KBM-7 (cell line): Measurements from ENCODE around the gene SCAMP4.

Experiments
- DNase-seq: peaks from one replicate; pipeline ENCODE4 v3.0.0-alpha.2; 2015
- in situ Hi-C: fragments of 300-500 bp; cut with MboI; formaldehyde crosslinking; loops from 2 replicates; pipeline ENCODE4 v1.14.3; 2020; ENCODE audit warnings: low sequenced_read_pairs, low pct_unique_long_range_greater_than_20kb, mixed read lengths

Gene SCAMP4

GRCh38 chr19:1947651-1948209 is 42.5 kb downstream of the SCAMP4 start:
- no peak for DNase-seq
- in situ Hi-C loops, result no loop called here

DNA sequence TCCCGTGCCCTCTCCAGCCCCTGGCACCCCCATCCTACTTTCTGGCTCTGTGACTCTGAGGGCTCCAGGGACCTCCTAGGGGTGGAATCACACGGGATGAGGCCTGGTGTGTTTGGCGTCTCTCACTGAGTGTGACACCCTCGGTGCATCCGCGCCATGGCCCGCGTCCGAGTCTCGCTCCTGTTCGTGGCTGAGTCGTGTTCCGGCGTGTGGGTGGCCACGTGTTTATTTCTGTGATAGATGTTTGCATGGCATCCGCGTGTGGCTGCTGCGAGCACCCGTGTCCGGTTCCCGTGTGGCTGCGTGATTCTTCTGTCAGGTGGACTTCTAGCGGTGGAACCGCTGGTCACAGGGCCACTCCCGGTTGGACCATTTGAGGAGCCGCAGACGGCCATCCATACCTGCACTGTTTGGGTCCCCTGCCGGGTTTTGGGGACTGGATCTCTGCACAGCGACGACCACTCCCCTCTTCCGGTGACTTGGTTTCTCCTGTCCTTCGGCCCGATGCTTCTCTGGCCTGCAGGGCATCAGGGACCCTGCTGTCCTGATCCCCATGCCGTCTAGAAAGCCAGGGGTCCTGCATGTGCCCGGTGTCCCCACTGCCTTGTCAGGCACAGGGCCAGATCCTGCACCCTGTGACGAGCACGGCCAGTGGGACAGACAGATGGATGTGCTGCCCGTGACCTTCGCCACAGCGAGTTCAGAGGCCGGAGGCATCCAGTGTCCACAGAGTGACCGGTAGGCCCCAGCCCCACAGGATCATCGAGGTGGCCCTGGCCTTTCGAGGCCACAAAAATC is 44.3 kb downstream of the SCAMP4 start:
- DNase-seq, result no peak
- in situ Hi-C loops, result no loop called here

- no peak for DNase-seq
- in situ Hi-C loops, result no loop called here
These were observed 45.4 kb downstream of the SCAMP4 start for GRCh38 chr19:1950640-1951039.

DNA sequence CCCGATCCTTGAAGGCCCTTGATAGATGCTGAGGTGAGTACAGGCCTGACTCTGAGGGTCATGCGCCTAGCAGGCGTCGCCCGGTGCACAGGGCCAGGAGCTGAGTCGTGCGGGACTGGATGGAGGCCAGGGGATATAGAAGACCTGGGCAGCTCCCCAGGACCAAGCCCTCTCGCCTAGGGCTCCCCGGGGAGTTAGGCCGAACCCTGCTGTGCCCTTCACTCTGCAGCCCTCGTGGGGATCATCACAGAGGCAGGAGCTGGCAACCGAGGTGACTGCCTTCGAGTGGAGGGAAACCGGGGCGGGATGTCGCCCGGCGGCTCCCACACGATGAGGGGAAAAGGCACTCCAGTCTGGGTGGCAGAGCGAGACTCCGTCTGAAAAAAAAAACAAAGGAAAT is 47.4 kb downstream of the SCAMP4 start:
- no peak for DNase-seq
- in situ Hi-C loops, result no loop called here

GRCh38 chr19:1953037-1953436 is 47.8 kb downstream of the SCAMP4 start:
- no peak for DNase-seq
- in situ Hi-C loops, result no loop called here

GRCh38 chr19:1953441-1954094 is 48.4 kb downstream of the SCAMP4 start:
- no peak for DNase-seq
- in situ Hi-C loops, result no loop called here

- no peak for DNase-seq
- in situ Hi-C loops, result no loop called here
These were observed 49.3 kb downstream of the SCAMP4 start for GRCh38 chr19:1954532-1954933.

- DNase-seq, result no peak
- in situ Hi-C loops, result no loop called here
These were observed 50.2 kb downstream of the SCAMP4 start for GRCh38 chr19:1955171-1956121.

DNA sequence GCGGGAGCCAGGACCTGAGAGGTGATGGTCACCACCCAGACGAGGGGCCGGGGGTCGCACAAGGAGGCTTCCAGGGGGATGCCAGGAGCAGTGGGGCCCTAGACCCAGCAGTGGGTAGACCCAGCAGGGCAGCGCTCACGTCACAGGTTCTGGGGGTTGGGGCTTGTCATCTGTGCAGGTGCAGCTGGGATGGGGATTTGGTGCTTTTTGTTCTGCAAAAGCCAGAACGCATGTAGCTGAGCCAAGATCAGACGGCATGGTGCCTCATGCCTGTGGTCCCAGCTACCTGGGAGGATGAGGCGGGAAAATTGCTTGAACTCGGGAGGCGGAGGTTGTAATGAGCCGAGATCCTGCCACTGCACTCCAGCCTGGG is 50.9 kb downstream of the SCAMP4 start:
- DNase-seq, result no peak
- in situ Hi-C loops, result no loop called here

- no peak for DNase-seq
- in situ Hi-C loops, result no loop called here
These were observed 51.8 kb downstream of the SCAMP4 start for GRCh38 chr19:1956868-1957492.

GRCh38 chr19:1957562-1958248 is 52.5 kb downstream of the SCAMP4 start:
- no peak for DNase-seq
- in situ Hi-C loops, result no loop called here

GRCh38 chr19:1959928-1960589 is 54.9 kb downstream of the SCAMP4 start:
- in situ Hi-C loops, result no loop called here

GRCh38 chr19:1961000-1961883 is 56.0 kb downstream of the SCAMP4 start:
- in situ Hi-C loops, result no loop called here
- DNase-seq, result no peak

More at GRCh38 chr19:1959928-1960589, 54.9 kb downstream of the SCAMP4 start:
- no peak for DNase-seq

DNA sequence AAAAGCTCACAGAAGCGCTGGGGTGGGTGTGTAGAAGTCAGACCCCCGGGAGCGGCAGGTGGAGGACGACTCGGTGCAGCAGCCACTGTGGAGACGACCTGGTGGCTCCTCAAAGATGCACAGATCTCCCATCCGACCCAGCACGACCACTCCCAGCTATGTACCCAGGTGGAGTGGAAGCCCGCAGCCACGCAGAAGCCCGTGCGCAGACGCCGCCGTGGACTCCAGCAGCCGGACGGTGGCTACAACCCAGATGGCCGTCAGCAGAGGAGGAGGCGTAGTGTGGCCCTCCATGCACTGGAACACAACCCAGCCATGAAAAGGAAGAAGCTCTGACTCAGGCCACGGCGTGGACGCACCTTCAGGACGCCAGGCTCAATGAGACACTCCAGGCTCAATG is 57.5 kb downstream of the SCAMP4 start:
- no peak for DNase-seq
- in situ Hi-C loops, result no loop called here

GRCh38 chr19:1967087-1967608 is 61.9 kb downstream of the SCAMP4 start:
- in situ Hi-C loops, result no loop called here

DNA sequence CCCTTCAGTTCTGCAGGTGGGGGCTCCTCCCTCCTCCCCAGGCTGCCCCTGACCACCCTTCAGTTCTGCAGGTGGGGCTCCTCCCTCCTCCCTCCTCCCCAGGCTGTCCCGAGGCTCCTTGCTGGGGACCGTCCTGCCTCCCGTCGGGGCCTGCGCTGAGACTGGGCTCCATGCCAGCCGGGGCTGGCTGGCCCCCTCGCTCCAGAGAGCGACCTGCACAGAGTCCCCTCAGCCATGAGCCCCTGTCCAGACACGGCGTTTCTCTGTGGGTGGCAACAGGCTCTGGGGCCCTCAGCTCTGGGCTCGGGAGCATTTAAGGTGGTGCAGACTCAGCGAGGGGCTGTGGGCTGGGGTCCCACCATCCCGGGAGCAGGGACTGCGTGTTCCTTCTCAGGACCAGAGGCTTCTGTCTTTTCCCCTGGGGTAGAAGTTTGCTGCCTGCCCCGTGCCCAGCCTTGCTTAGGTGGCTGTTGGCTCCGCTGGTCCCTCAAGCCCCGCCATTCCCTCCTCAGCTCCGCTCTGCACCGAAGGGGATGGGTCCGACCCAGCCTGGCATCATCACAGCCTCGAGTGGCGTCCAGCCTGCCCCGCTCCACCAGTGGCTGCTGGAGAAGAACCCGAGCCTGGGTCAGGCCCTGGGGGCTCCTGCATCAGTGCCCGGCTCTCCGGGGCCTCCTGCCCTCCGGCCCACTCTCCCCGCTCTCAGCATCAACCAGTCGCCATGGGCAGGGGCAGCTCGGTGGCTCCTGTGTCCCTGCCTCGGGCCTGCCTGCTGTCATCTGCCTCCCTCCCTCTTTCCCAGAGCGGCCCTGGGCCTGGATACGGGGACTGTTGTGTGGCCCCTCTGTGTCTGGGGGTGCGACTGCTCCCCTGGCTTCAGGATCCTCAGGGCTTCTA is 63.3 kb downstream of the SCAMP4 start:
- in situ Hi-C loops, result no loop called here
- no peak for DNase-seq

More at GRCh38 chr19:1967087-1967608, 61.9 kb downstream of the SCAMP4 start:
- DNase-seq, result no peak
